ENCODE results near the gene IGFL1. TPM values are rescaled to one million over a fixed set of nuclear protein-coding genes. Genes with fewer than 3 reads are reported as not detected.
"Not testable (repeated sequence)": the region's sequence is repeated elsewhere in the genome, so short reads cannot be mapped to it uniquely, and the experiment has no call there.

IGFL1 gene
- total RNA-seq, 1 experiment from 2014 or later, result not detected

DNA sequence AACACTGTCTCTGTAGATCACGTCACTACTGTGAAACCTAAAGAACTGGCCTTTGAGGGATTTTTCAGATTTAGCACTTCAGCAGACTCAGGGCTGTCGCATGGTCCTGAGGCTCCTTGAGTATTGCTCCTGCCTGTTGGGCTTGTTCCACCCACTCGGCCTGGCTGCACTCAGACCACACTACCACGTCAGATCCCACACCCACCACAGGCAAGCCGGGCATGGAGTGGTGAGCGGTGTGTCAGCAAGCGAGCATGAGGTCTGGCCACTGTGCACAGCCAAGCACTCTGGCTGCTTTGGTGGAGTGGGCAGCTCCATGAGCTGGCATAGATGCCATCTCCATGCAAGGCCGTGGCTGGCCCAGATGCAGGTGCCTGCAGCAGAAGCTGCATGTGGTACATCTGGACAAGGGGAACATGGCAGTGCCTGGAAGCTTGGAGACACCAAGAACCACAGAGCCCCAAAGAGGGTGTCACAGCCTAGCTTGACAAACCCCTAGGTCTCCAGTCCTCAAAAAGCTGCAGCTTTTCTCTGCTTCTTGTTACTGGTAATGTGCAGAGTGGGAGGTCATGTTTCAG lies 9.4 kb upstream of the IGFL1 start:
- in situ Hi-C loops (cut with HindIII; ENCODE audit: low sequenced_read_pairs), result no loop called here
- no peak for DNase-seq (ENCODE audit: low spot score)

DNA sequence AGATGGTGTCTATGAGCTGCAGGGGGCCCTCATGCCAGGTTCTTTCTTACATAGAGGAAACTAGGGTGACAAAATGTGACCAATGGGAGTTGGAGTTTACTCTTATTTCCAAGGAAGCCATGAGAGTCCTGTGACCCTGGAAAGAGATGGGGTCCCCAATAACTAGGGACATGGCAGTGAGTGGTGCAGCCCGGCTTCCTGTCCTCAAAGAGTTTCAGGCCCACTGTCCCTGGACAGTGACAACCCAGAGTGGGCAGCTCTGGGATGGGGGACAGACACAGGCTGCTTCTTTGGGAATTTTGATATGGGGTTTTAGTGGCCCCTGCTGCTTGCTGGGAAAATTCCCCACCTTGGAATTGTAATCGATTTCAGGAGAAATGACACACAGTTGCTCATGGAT lies 8.4 kb upstream of the IGFL1 start:
- in situ Hi-C loops (cut with HindIII; ENCODE audit: low sequenced_read_pairs), result no loop called here
- no peak for DNase-seq (ENCODE audit: low spot score)

DNA sequence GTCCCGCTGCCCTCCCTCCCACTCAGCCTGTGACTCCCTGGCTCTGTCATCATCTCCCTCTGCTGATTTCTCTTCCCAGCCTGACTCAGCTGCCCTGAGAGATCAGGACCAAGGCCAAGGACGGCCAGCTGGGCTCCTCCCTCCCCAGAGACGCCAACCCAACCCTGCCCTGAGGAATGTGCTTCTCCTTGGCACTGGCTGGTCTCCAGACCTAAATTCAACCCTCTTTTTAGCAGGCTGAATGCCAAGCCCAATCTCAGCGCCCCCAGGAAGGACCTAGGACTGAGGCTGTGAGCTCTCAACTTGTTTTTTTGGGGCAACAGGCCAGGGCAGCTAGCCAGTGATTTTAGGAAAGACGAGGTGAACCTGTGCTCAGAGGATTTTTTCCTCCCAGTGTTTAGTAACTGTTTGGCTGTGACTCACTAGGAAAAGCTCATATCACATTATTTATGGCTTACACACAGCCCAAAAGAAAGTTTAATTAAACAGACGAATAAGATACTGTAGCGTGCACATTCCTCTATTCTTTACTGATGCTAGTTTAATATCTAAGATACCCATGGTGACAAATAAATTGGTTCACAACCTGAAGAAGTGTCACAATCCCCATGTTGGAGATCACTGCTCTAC lies 7.4 kb upstream of the IGFL1 start:
- no peak for DNase-seq (ENCODE audit: low spot score)
- in situ Hi-C loops (cut with HindIII; ENCODE audit: low sequenced_read_pairs), result no loop called here

DNA sequence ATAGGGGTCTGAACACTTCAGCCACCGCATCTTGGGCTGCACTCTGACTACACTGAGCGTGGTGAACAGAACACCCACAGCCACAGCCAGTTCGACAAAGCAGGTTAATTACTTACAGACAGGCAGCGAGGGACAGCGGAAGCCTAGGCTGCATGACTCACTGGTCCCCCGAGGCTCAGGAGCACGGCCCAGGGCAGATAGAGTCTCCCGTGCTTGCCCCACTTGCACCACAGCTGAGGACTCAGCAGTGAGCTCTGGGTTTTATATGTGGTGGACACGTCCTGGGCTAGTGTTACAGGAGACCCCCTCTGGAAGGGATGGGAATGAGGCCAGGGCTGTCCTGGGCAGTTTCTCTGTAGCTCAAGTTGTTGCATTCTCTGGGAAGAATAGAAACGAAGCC lies 5.8 kb upstream of the IGFL1 start:
- DNase-seq (ENCODE audit: low spot score); in situ Hi-C loops (cut with HindIII; ENCODE audit: low sequenced_read_pairs): not testable (repeated sequence)

DNA sequence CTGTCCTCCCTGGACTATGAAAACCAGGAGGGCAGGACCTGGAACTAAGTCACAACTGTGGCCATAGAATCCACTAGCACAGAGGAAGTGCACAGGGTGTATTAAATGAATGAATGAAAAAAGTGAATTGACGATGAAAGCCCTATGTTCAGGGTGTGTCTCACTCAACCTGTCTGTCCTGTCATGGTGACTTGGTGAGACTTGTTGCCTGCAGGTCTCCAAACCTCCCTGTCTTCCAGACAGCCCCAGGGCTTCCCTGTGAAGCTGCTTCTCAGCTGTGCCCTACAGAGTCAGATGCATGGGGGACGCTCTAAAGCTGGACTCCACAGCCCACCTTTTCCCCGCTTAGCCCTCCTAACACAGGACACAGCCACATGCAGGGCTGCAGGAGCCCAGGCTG lies 4.8 kb upstream of the IGFL1 start:
- in situ Hi-C loops (cut with HindIII; ENCODE audit: low sequenced_read_pairs), result no loop called here

DNA sequence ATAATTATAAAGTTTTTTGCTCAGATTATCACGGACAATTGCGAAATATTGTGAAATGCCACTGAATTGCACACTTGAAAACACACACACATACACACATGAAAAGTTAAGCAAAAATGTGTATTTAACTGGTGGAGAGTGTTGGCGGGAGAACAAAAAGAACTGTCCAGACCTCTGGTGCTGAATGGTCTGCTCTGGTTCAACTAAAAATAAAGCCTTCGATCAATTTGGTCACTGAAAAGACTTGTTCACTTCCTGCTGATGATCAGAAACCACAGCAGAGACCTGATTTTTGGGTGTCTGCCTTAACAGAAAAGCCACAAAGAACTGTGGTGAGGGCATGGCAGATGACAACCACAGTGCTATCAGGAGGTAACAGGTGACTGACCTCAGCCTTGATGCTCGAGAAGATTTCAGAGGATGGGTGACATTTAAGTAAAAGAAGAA lies 4.0 kb upstream of the IGFL1 start:
- in situ Hi-C loops (cut with HindIII; ENCODE audit: low sequenced_read_pairs), result no loop called here
- DNase-seq (ENCODE audit: low spot score), result no peak

More for the DNA sequence above, 4.8 kb upstream of the IGFL1 start:
- no peak for DNase-seq (ENCODE audit: low spot score)

DNA sequence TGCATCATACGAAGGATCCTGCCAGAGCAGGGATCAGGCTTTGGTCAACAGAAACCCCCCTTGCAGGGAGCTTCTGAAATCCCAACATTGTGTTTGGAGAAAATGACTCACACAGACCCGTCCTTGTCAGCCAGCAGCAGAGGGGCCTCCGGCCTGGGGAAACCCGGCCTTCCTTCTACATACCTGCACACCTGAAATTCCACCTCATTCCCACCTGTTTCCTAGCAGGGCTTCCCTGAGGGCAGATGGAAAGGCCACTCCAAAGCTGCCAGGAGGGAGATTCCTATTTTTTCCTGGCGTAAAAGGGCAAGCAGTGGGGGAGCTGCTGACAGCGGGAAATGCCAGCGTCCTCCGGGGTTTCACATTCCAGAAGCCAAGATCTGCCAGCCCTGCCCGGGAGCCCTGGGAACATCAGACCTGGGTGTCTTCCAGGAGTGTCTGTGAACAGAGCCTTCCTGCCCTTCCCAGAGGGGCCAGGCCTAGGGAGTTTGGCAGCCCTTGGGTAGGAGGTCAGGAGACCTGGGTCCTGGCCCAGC lies 3.0 kb upstream of the IGFL1 start:
- in situ Hi-C loops (cut with HindIII; ENCODE audit: low sequenced_read_pairs), result no loop called here
- DNase-seq (ENCODE audit: low spot score), result no peak

DNA sequence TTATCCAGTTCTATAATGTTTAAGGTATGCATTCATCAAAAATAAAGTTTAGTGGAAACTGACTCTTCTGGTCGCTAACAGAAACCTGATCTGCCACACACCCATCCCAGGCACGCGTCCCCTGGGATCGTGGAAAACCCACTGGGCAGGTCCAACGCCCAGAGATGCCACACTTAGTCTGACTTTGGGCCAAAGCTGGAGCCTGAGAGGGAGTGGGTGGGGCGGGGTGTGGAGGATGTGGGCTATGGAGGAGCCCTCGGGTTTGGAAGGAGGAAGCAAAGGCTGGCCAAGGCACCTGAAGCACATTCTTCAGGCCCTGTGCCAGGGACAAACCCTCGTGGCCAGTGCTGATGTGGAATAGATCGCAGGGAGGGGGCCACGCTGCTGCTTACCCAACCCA lies 2.5 kb downstream of the IGFL1 start:
- in situ Hi-C loops (cut with HindIII; ENCODE audit: low sequenced_read_pairs), result no loop called here
- DNase-seq (ENCODE audit: low spot score), result no peak

DNA sequence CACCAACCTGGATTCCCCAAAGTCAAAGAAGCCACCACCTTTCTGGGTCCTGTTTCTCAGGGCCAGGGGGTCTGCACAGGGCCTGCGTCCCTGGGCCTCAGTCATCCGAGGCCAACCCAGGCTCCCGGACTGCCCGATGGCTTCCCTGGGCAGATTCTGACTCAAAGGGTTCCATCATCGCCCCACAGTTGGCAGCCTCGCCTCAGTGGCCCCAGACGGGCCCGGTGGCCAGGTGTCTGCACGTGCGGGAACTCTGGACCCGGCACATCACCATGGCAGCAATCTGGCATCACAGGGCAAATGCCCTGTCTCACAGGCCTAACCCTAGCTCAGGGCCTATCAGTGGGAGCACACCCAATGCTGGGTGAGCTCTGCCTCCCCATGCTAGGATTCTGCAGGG lies 2.9 kb downstream of the IGFL1 start:
- in situ Hi-C loops (cut with HindIII; ENCODE audit: low sequenced_read_pairs), result no loop called here
- no peak for DNase-seq (ENCODE audit: low spot score)

DNA sequence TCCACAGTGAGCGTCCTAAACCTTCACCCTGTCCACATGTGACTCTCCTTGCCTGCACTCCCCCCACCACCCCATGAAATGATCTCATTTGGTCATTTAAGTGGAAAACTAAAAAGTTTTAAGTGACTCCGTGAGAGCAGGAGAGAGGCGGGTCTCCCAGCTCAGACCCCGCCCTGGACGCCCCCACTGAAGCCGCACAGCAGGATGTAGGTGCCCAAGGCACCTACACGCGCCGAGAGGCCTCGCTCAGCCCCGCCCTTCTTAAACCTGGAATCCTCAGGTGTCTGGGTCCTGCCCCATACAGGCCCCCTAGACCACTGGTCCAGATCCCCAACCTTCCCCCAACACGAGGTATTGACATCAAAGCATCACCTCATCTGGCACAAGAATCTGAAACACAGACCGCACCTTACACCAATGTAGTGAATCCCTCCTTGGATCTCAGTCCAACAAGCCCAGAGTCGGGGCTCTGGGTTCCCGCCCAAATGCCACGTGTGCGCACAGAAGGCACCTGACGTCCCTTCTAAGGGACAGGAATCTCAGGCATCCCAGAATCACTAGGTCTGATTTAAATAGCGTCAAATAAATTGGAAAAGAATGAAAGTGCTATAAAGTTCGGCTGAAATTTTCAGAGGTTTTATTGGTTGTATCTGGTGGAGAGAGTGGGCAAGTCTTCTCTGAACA lies 3.5 kb downstream of the IGFL1 start:
- no peak for DNase-seq (ENCODE audit: low spot score)
- in situ Hi-C loops (cut with HindIII; ENCODE audit: low sequenced_read_pairs), result no loop called here

DNA sequence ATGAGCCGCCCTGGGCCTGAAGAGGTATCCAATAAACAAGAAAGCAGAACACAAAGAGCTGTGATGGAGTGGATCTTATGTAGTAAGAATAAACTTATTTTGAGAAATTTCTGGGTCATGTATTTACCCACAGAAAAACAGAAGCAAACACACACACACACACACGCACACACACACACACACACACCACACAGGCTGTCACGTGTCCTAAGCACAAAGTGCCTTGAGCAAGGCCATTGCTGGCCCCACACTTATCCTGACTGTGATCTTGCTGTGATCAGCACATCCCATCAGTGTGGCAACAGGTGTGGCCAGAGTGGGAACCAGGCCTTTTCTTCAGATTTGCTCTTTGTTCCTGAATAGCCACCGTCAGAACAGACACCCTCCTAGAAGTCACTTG lies 4.3 kb downstream of the IGFL1 start:
- DNase-seq (ENCODE audit: low spot score); in situ Hi-C loops (cut with HindIII; ENCODE audit: low sequenced_read_pairs): not testable (repeated sequence)

DNA sequence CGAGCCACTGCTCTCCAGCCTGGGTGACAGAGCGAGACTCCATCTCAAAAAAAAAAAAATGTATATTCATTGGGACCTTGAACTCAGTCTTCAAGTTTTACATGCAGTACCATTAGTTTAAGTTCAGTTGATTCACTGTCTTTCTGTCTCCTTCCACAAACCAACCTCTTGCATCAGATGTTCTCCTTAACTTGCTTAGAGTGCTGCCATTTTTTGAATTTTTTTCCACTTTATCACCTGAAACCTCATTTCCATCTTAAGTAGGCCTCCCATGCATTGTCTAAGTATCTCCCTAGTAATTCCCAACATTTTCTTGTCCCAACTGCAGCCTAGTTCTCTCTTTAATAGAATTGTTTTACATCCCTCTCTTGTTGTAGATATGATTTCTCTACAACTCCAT lies 8.6 kb downstream of the IGFL1 start:
- DNase-seq (ENCODE audit: low spot score); in situ Hi-C loops (cut with HindIII; ENCODE audit: low sequenced_read_pairs): not testable (repeated sequence)

DNA sequence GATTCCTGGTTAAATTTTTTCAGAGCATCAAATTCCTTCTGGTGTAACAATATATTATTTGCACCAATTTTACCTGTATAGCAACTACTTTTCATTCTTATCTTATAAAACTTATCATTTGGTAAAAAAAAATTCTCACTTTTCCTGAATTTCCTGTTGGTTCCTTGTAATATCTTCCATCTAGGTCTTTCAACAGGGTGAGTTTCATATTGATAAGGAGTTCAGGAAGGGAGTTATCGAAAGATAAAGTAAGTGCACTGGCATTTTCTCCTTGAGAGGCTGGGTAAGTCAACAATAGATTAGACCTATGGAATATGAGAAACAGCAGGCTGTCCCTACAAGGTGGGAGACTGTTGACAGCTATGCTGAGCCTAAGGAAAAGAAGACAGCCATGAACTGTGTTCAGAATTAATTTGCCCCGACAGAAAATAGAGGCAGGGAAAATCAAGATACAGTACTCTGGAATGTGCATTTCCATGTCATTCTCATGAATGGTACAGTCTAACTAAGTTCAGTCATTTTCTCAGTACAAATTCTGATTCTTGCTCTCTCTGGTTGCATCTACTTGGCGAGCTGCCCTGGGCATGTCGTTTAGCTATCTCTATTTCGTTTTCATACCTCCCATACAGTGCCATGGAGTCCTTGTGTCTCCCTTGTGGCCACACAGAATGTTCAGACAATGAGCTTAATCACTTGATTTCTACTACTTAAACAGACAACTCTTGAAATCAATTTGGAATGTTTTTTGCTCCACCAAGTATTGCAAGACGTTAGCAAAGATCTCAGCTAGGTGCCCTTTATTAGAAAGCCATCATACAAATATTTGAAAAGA lies 9.9 kb downstream of the IGFL1 start:
- in situ Hi-C loops (cut with HindIII; ENCODE audit: low sequenced_read_pairs), result no loop called here
- no peak for DNase-seq (ENCODE audit: low spot score)

DNA sequence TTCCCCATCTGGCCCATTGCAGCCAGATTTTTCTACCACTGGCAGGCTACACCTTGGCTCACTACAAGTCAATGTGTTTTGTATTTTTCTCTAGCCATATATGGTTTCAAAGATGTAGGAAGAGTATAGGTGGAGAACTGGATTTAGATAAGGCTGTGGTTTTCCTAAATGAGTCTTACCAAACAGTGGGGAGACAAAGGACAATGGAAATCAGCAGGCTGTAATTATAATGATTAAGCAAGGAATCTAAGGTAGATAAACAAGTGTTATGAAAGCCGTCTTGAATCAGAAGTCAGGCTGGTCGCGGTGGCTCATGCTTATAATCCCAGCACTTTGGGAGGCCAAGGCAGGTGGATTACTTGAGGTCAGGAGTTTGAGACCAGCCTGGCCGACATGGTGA lies 11.2 kb downstream of the IGFL1 start:
- in situ Hi-C loops (cut with HindIII; ENCODE audit: low sequenced_read_pairs), result no loop called here

DNA sequence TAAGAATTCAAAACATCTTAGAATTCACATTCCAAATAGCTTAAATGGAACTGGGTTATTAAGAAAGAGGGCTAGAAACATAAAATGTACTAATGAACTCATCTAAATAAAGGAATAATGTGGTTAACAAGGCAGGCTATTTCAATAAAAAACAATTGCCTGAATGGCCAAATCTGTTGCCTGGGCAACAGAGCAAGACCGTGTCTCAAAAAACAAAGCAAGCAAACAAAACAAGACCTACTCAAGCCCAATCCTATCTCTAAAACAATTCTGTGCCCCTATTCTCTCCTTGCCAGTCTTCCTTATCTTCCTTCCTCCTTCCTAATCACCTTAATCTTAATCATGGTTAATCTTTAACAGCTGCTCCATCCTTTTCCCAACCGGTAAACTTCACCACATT lies 12.1 kb downstream of the IGFL1 start:
- no peak for DNase-seq (ENCODE audit: low spot score)
- in situ Hi-C loops (cut with HindIII; ENCODE audit: low sequenced_read_pairs), result no loop called here

More for the DNA sequence above, 11.2 kb downstream of the IGFL1 start:
- DNase-seq (ENCODE audit: low spot score), result no peak

DNA sequence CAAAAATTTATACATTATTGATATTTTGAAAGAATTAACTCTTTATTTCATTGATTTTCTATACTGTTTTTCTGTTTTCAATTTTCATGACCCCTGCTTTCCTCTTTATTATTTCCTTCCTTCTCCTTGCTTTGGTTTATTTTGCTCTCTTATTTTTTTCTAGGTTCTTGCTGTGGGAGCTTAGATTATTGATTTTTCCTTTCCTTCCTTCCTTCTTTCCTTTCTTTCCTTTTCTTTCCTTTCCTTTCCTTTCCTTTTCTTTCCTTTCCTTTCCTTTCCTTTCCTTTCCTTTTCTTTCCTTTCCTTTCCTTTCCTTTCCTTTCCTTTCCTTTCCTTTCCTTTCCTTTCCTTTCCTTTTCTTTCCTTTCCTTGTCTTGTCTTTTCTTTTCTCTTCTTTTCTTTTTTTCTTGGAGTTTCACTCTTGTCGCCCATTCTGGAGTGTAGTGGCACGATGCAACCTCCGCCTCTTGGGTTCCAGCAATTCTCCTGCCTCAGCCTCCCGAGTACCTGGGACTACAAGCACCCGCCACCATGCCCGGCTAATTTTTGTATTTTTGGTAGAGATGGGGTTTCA lies 13.6 kb downstream of the IGFL1 start:
- in situ Hi-C loops (cut with HindIII; ENCODE audit: low sequenced_read_pairs); DNase-seq (ENCODE audit: low spot score): not testable (repeated sequence)

DNA sequence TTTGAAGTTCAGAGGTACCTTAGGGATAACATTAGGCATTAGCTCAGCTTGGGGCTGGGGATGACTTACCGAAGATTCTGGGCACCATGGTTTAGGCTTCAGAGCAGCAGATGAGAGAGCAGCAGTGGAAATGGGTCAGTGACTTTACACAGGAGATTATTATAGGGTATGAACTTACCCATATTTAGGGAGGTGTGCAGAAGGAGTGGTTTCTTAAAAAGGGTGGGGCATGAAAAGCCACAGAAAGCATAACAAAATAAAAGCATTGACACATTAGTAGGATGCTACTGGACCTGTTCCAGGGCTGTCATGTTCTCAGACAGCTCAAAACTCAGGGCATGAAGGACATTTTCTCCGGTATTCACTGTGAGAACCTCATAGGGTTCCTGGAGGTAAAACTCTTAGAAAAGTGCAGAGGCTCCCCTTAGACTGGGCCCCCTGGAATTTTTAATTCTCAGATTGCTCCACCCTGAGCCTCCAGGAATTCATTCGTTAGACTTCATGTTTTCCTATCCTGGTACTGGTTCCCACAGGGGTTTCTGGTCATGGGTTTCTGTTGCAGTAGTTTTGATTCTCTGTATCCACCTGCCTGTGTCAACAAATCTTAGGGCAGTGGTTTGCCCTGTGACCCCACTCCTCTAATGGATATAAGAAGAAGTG lies 20.7 kb downstream of the IGFL1 start:
- no peak for DNase-seq (ENCODE audit: low spot score)
- in situ Hi-C loops (cut with HindIII; ENCODE audit: low sequenced_read_pairs), result no loop called here

DNA sequence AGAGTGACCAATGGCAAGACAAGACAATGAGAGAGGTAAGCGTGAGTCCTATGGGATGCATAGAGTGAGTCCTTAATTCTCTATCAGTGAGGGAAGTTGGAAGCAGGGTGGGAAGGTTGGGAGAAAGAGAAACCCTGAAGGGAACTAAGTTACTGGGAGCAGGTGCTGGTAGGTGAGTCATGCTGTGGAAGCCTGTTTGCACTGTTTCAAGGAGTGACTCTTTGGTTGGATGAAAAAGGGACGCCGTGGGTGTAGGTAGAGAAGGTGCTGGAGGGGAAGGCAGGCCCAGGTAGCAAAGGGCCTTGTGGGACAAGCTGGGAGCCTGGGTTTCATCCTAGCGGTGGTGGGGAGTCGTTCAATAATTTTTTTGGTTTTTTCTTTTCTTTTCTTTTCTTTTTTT lies 21.9 kb downstream of the IGFL1 start:
- in situ Hi-C loops (cut with HindIII; ENCODE audit: low sequenced_read_pairs), result no loop called here
- no peak for DNase-seq (ENCODE audit: low spot score)

DNA sequence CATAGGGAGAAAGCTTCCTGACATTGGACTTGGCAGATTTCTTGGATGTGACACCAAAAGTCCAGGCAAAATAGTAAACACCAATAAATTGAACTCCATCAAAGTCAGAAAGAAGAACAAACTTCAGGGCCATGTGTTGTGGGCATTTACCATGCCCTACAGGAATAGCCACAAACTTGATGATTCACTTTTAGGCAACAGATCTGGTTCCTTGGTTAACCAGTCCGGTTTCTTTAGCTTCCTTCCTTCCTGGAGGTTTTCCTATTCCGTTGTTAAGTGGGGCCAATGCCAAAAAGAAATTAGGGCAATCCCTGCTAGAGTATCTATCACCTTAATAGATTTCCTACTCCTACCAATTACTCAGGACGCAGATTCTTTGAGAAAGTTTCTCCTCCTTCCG lies 25.2 kb downstream of the IGFL1 start:
- in situ Hi-C loops (cut with HindIII; ENCODE audit: low sequenced_read_pairs), result no loop called here
- no peak for DNase-seq (ENCODE audit: low spot score)

Data from G401 (cell line).